Heart right ventricle (tissue), 16 donors: ENCODE data around the gene PTPRN. TPM values are rescaled to one million over a fixed set of nuclear protein-coding genes. Genes with fewer than 3 reads are reported as not detected.

ENCODE experiments used
- ATAC-seq, 8 donors: fragments of 200-7000 bp; cut with Tn5 transposase; one replicate each; pipeline ENCODE4 v1.9.1; 2020; ENCODE audit warnings: mild to moderate bottlenecking in 8 of 8, moderate library complexity in 8 of 8, moderate number of reproducible peaks in 1 of 8
- DNase-seq, 2 donors: peaks; one replicate each; pipeline ENCODE4 v3.0.0-alpha.2; 2020
- H3K27ac ChIP-seq, 10 donors: fragments of 200-600 bp; sonication (generic) in 2 of 10; one replicate each; pipeline versions ENCODE4 v1.5.0 to v1.8.0; 2020 to 2022; ENCODE audit warnings: mild to moderate bottlenecking in 3 of 10
- H3K27me3 ChIP-seq, 7 donors: fragments of 200-600 bp; one replicate each; pipeline ENCODE4 v1.8.0; 2021 to 2022; ENCODE audit warnings: mild to moderate bottlenecking in 2 of 7
- H3K36me3 ChIP-seq, 9 donors: fragments of 200-600 bp; sonication (generic) in 1 of 9; one replicate each; pipeline versions ENCODE4 v1.5.0 to v1.8.0; 2020 to 2022; ENCODE audit warnings: mild to moderate bottlenecking in 2 of 9
- H3K4me1 ChIP-seq, 9 donors: fragments of 200-600 bp; sonication (generic) in 1 of 9; one replicate each; pipeline versions ENCODE4 v1.5.0 to v1.8.0; 2020 to 2022; ENCODE audit warnings: mild to moderate bottlenecking in 4 of 9
- H3K4me3 ChIP-seq, 10 donors: fragments of 200-600 bp; sonication (generic) in 2 of 10; one replicate each; pipeline versions ENCODE4 v1.5.0 to v1.8.0; 2020 to 2022; ENCODE audit warnings: mild to moderate bottlenecking in 7 of 10, moderate library complexity in 2 of 10
- H3K9me3 ChIP-seq, 11 donors: fragments of 200-600 bp in 10 of 11; sonication (generic) in 2 of 11; one replicate each; pipeline versions ENCODE4 v1.5.0 to v1.8.0; 2013 to 2022; ENCODE audit warnings: mild to moderate bottlenecking in 2 of 11, control low read depth in 1 of 11, moderate library complexity in 1 of 11
- WGBS, 2 donors: extraction: QIAGEN DNeasy Blood & Tissue Kit; methylation state at CpG; one replicate each; pipeline ENCODE4 v1.1.7; 2013; ENCODE audit warnings: inconsistent platforms in 1 of 2; 5-methylcytosine and 5-hydroxymethylcytosine counted together
- intact Hi-C, 10 donors: fragments of 100-400 bp; cut with DNase I; formaldehyde crosslinking; loops; one replicate each; pipeline versions ENCODE4 v1.11.1 to v1.14.2; 2022
- polyA plus RNA-seq, 2 donors: library from polyadenylated mRNA; stranded (reverse); fragments of 200-250 nt; gene quantifications; one replicate each; pipeline ENCODE4 v1.2.3, GENCODE V29; 2013
- total RNA-seq, 10 donors: library from RNA; stranded (reverse); fragmentation: NEBNext Ultra II Directional in 3 of 10; extraction: Animal tissue kit (Norgen Biotek cat#: 25700) in 3 of 10; gene quantifications; one replicate each; pipeline versions ENCODE4 v1.2.1 to v1.2.4, GENCODE V29; 2021 to 2023
- TF ChIP-seq, protein P1 (sequence below), 9 donors: fragments of 200-600 bp; sonication (generic) in 2 of 9; IDR thresholded peaks; one replicate each; pipeline versions ENCODE4 v1.5.0 to v1.8.0; 2021 to 2022; ENCODE audit warnings: antibody characterized with exemption in 9 of 9, mild to moderate bottlenecking in 5 of 9, moderate library complexity in 1 of 9
- donor health status: Arrhythmogenic right ventricular cardiomyopathy.
- donor health status: ischemic (EF 13 %, LVEDD 7.1; RV severe dilation, severe dysfunction).
- donor health status: healthy with polysubstance abuse.
- donor health status: DM: no; HTN: yes; CAD: no.
- donor health status: DM: no; HTN: no; CAD: no.
- donor health status: ischemic (EF 25% LVEDD 6.9; RV normal size, moderate dysfunction).
- donor health status: ischemic (EF 25% LVEDD 5.7; RV mildly dilated, moderate dysfunction).
- donor health status: healthy.
- donor health status: DM: yes; HTN: yes; CAD: no.
- donor health status: Ischemic cardiomyopathy.
- donor health status: ischemic (EF 35%, LVEDD 5.7; RV mildly dilated, moderate dysfunction).
- donor health status: nonischemic (EF 11% LVEDD 7.7; RV severe dilation, severe dysfunction).
- donor health status: DM: yes; HTN: yes; CAD: no.
- donor health status: PGD.
- donor health status: ischemic (EF 29% LVEDD 5.4; RV normal size, mild dysfunction).
- donor health status: nonischemic (EF 23%, LVEDD 6.1; RV moderate dilation, normal function).

PTPRN gene
- total and polyA plus RNA-seq, 12 donors = 0.09 to 0.51 (median 0.31) TPM; not detected in 5

DNA sequence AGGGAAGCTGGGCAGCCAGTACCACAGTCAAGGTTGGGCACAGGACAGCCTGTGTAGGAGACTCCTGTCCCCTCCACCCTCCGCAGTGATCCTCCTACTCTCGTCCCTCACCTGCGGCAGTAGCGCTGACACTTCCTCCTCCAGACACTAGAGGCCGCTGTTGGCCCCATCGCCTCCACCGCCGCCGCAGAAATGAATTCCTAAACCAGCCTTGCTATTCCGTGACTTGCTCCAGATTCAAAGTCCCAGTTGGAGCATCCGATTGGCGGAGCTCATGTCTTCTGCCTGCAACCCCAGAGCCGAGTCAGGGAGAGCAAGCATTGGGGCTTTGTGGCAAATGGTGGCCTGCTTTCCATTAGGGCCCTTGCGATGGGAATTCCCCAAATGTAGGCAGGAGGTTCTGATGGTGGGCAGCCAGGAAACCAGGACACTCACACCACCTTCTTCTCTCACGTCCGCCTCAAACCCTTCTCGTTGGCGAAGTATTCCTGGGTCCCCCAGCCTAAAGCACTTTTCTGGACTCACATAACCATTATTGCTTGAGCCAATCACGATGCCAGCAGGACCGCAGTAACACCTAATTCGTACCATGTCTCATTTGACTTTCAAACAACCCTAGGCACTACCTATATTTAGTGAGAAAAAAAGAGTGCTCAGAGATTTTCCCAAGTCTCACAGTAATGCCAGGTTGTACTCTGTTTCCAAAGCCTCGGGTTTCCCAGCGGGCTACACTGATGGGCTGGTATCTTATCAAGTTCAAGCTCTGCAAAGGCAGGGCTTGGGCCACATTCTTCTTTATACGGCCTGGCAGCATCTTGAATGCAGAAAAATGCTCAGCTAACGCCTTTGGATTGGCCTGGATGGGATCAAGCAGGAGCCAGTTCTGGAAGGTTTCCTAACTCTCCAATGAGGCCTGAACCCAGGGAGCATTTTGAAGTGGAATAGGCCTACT lies 31.2 kb downstream of the PTPRN start:
- peak overlapping the region in 7 of 10 donors; percentile 10 to 96 (median 77) for H3K4me3 ChIP-seq
- WGBS, 2 donors = 25% methylated on average over 25 of the region's 25 CpGs
- no peaks in the 10 kb centered on the region for H3K9me3 ChIP-seq
- ATAC-seq (peak in 7 of 8 donors; percentile 8 to 56 (median 19)), DNase-seq (peak; percentile 76 to 83)
- H3K4me1 ChIP-seq = peaks cover 11 to 63% (median 36%) of the 10 kb centered on the region in 9 donors
- TF ChIP-seq, protein P1, sequence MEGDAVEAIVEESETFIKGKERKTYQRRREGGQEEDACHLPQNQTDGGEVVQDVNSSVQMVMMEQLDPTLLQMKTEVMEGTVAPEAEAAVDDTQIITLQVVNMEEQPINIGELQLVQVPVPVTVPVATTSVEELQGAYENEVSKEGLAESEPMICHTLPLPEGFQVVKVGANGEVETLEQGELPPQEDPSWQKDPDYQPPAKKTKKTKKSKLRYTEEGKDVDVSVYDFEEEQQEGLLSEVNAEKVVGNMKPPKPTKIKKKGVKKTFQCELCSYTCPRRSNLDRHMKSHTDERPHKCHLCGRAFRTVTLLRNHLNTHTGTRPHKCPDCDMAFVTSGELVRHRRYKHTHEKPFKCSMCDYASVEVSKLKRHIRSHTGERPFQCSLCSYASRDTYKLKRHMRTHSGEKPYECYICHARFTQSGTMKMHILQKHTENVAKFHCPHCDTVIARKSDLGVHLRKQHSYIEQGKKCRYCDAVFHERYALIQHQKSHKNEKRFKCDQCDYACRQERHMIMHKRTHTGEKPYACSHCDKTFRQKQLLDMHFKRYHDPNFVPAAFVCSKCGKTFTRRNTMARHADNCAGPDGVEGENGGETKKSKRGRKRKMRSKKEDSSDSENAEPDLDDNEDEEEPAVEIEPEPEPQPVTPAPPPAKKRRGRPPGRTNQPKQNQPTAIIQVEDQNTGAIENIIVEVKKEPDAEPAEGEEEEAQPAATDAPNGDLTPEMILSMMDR (IDR thresholded peaks at IDR 0.05) = peak; percentile 96 to 99 (median 99)
- peak overlapping the region; percentile 91 to 100 (median 98) for H3K27ac ChIP-seq
- no peaks in the 10 kb centered on the region for H3K27me3 ChIP-seq
- intact Hi-C loops = loop anchor here in 6 of 10 donors (1.0 to 5.0 kb wide), 7 partner anchors 17 to 116 kb away; partner anchors contain the start of genes TUBA4A (in 2 of the 6), TUBA4B (in 2 of the 6), ANKZF1 (in 1 of the 6) and ATG9A (in 1 of the 6)
- peaks cover 0 to 29% (median 22%) of the 10 kb centered on the region in 9 donors for H3K36me3 ChIP-seq

DNA sequence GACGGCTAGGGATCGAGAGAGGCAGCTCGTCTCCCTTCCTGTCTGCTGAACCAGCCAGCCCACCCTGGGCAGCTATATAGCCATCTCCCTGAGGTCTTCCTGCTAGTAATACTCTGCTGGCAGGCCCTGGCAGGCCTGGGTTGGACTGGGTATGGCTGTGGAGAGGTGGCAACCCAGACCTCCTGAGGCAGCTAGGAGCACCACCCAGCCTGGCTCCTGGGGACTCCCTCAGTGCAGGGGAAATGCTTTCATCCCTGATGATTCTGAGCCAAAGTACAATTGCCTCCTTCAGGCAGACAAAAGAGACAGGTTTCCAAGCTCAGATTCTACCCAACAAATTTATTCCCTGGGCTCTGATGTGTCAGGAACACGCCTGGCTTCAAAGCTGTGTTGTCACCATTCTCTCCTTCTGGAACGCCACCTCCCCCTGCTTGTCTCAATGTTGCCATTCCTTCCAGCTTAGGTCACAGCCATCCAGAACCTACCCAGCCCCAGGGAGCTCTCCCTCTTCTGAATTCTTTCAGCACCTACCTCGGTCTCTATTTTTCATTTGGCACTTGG lies 34.8 kb downstream of the PTPRN start:
- Histone ChIP-seq H3K4me1 (peaks cover 11 to 41% (median 26%) of the 10 kb centered on the region in 9 donors), H3K36me3 (no peaks in the 10 kb centered on the region), H3K9me3 (no peaks in the 10 kb centered on the region), H3K4me3 (no peak overlapping the region), H3K27ac (peak overlapping the region; percentile 51 to 98 (median 90)), H3K27me3 (no peaks in the 10 kb centered on the region)
- intact Hi-C loops = no loop called here
- TF ChIP-seq, protein P1 (IDR thresholded peaks at IDR 0.05) = no peak
- DNase-seq (peak in 1 of 2 donors; percentile 68), ATAC-seq (peak in 5 of 8 donors; percentile 24 to 62 (median 31))
- 24 to 34% methylated on average over 6 of the region's 6 CpGs for WGBS, 2 donors

GRCh38 chr2:219273937-219274336 lies 35.3 kb downstream of the PTPRN start:
- TF ChIP-seq, protein P1 (IDR thresholded peaks at IDR 0.05) = no peak
- WGBS, 2 donors = 74 to 82% methylated on average over 3 of the region's 3 CpGs

DNA sequence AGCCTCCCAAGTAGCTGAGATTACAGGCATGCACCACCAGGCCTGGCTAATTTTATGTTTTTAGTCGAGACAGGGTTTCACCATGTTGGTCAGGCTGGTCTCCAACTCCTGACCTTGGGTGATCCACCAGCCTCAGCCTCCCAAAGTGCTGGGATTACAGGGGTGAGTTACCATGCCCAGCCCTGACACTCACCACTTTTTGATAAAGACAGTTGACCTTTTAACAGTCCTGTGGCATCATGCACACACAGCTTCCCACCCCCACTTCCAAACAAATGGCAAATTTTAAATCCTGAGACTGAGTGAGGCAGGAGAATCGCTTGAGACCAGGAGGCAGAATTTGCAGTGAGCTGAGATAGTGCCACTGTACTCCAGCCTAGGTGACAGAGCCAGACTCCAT lies 36.2 kb downstream of the PTPRN start:
- peaks cover 2 to 36% (median 18%) of the 10 kb centered on the region in 9 donors for H3K4me1 ChIP-seq
- no peaks in the 10 kb centered on the region for H3K9me3 ChIP-seq
- DNase-seq = no peak
- H3K27ac ChIP-seq = peak overlapping the region in 2 of 10 donors; percentile 95 to 98
- intact Hi-C loops = no loop called here
- no peaks in the 10 kb centered on the region for H3K27me3 ChIP-seq
- TF ChIP-seq, protein P1 (IDR thresholded peaks at IDR 0.05) = no peak
- ATAC-seq = no peak
- H3K4me3 ChIP-seq = no peak overlapping the region
- H3K36me3 ChIP-seq = no peaks in the 10 kb centered on the region
- WGBS, 2 donors = 62 to 71% methylated on average over 2 of the region's 2 CpGs

More at GRCh38 chr2:219273937-219274336, 35.3 kb downstream of the PTPRN start:
- Histone ChIP-seq H3K4me3 (no peak overlapping the region), H3K36me3 (no peaks in the 10 kb centered on the region), H3K27ac (peak overlapping the region; percentile 51 to 98 (median 90)), H3K4me1 (peaks cover 11 to 46% (median 26%) of the 10 kb centered on the region in 9 donors), H3K27me3 (no peaks in the 10 kb centered on the region), H3K9me3 (no peaks in the 10 kb centered on the region)
- intact Hi-C loops = no loop called here
- DNase-seq (no peak), ATAC-seq (peak in 1 of 8 donors; percentile 29)
